Astrocyte (in vitro differentiated cells and primary cell): ENCODE data around the gene FARS2.

Experiments used
- EZH2 ChIP-seq: IDR thresholded peaks from 2 replicates; pipeline ENCODE4 v1.6.1; 2012; ENCODE audit warnings: mild to moderate bottlenecking, low read length, inconsistent platforms; ENCODE audit not compliant: insufficient read depth
- TF ChIP-seq, protein P1 (sequence below): IDR thresholded peaks from 2 replicates; pipeline ENCODE4 v1.5.1; 2011; ENCODE audit warnings: low read depth, mild to moderate bottlenecking, inconsistent platforms, low read length, moderate library complexity; ENCODE audit not compliant: insufficient read depth

DNA sequence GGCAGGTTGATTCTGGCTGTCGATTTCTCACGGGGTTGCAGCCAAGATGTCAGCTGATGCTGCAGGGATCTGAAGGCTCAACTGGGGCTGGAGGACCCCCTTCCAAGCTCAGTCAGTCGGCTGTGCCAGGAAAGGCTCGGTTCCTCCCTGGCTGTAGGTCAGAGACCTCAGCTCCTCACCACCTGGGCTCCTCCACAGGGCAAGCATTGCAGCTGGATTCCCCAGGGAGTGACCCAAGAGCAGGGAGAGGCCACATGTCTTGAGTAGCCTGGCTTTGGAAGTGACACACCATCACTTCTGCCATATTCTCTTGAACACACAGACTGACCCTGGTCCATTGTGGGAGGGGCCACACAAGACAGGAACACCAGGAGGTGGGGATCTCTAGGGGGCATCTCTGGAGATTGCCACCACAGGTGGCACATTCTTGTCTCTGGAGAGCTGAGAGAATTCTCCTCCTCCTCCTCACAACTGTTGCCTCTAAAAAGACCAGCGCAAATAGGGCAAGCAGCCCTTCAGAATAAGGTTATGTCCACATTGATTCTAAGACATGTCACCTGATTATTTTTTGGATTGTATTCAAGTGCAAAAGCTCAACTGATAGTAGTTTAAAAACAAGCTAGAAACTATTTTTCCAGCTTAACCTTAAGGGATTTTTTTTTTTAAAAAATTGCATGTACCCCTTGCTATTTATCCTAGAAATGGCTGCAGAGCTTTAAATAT lies 474.9 kb downstream of the FARS2 start:
- TF ChIP-seq, protein P1, sequence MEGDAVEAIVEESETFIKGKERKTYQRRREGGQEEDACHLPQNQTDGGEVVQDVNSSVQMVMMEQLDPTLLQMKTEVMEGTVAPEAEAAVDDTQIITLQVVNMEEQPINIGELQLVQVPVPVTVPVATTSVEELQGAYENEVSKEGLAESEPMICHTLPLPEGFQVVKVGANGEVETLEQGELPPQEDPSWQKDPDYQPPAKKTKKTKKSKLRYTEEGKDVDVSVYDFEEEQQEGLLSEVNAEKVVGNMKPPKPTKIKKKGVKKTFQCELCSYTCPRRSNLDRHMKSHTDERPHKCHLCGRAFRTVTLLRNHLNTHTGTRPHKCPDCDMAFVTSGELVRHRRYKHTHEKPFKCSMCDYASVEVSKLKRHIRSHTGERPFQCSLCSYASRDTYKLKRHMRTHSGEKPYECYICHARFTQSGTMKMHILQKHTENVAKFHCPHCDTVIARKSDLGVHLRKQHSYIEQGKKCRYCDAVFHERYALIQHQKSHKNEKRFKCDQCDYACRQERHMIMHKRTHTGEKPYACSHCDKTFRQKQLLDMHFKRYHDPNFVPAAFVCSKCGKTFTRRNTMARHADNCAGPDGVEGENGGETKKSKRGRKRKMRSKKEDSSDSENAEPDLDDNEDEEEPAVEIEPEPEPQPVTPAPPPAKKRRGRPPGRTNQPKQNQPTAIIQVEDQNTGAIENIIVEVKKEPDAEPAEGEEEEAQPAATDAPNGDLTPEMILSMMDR: no peak
- TF ChIP-seq EZH2: no peak
